Measurements from ENCODE around the gene PRDM12.

- TF ChIP-seq CTCF (conservative IDR thresholded peaks at IDR 0.05; ENCODE audit: low read depth in 2 of 2) = no peak
- no peak for TF ChIP-seq EZH2 (IDR thresholded peaks at IDR 0.05; ENCODE audit: low read depth, unreplicated experiment)
- no peak for TF ChIP-seq ETS1 (IDR thresholded peaks at IDR 0.05)
- no peak for TF ChIP-seq EZH2phosphoT487 (IDR thresholded peaks at IDR 0.05; ENCODE audit: unreplicated experiment)
- TF ChIP-seq POLR2AphosphoS5 (IDR thresholded peaks at IDR 0.05; ENCODE audit: low read depth) = no peak
- TF ChIP-seq JUNB (IDR thresholded peaks at IDR 0.05; ENCODE audit: unreplicated experiment) = no peak
- TF ChIP-seq STAT1 (IDR thresholded peaks at IDR 0.05; ENCODE audit: unreplicated experiment) = no peak
- no peak for TF ChIP-seq REST (IDR thresholded peaks at IDR 0.05; ENCODE audit: unreplicated experiment)
Measured at GRCh38 chr9:130672466-130672865, 8.1 kb downstream of the PRDM12 start.

All from GM23338 (cell line).